Stimulated activated naive CD4-positive, alpha-beta T cell treated with Interleukin-2 at 50 U/mL for 16 hours (primary cell): ENCODE measurements around the gene CENPA.
"Not testable (repeated sequence)": the region's sequence is repeated elsewhere in the genome, so short reads cannot be mapped to it uniquely, and the experiment has no call there.

Experiments used
- DNase-seq: peaks from one replicate; lab custom pipeline; 2025; lab: John Stamatoyannopoulos, UW

CENPA gene

DNA sequence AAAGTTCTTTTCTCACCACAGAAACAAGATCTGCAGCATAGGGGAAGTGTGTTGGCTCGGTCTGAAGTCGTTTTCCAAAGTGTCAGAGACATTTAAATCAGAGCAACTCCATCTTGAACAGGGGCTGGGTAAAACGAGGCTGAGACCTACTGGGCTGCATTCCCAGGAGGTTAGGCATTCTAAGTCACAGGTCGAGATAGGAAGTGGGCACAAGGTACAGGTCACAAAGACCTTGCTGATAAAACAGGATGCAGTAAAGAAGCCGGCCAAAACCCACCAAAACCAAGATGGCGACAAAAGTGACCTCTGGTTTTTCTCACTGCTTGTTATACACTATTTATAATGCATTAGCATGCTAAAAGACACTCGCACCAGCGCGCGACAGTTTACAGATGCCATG lies 24.9 kb upstream of the CENPA start:
- not testable (repeated sequence) for DNase-seq

DNA sequence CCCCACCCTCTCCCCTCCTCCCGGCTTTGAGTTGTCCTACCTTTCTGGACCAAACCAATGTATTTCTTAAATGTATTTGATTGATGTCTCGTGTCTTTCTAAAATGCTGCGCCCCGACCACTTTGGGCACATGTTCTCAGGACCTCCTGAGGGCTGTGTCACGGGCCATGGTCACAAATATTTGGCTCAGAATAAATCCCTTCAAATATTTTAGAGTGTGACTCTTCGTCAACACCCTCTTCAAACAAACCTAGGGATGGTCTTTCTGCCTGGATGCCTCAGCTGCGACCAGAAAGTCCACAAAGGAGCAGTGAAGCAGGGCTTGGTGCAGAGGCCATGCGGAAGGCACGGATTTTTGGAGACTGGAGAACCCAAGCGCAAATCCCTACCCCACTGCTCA lies 22.8 kb upstream of the CENPA start:
- no peak for DNase-seq

DNA sequence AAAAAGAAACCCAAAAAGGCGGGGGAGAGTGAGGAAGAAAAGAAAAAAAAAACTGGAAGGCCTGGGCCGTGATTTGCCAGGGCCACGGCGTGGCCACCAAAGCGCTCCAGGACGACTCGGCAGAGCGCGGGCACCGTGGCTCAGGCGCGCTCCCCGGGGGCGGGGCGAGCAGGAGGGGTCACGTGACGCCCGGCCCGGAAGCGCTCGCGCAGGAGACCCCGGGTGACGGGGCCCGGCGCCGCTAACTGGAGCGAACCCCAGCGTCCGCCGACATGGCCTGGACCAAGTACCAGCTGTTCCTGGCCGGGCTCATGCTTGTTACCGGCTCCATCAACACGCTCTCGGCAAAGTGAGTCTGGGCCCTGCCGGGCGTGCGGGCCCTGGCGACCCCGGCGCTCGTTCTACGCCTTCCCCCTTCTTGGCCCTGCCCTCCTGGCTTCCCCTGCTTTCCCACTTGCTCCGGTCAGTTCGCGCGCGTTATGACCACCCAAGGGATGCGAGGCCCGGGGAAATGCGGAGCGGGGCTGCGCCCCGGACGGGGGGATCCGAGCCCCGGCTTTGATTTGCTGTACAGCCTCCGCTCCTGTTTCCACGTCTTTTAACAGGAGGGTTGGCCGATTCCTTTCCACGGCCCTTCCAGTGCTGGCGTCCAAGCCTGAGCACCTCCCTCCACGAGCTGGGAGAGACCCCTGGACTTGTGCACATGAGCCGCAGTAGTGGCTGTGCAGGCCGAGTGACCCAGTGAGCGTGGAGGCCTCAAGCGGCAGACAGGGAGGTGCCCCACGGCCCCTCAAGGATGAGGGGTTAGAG lies 21.6 kb upstream of the CENPA start, which contains the start of gene SLC35F6:
Gene SLC35F6, plus strand, starts transcription at position 207 of the 810 bp plus-strand sequence. Its CDS starts 66 bp downstream, at position 273.
- peak; percentile 76 for DNase-seq

DNA sequence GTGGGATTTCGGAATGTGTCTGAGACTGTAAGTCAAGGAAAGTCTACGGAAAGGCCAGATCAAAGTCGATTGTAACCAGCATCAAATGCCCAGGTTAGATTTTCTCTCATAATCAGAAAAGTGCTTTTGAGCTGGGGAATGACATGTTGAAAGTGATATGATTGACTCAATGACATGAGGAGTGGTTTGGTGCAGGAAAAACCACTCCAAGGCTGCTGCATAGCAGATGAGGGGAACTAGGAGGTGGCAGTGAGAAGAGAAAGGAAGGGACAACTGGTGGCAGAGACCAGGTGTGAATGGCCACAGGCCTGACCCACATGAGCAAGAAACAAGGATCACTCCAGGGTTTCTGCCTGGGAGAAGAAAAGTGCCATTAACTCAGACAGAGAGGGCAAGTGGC lies 20.9 kb upstream of the CENPA start:
- DNase-seq = no peak

DNA sequence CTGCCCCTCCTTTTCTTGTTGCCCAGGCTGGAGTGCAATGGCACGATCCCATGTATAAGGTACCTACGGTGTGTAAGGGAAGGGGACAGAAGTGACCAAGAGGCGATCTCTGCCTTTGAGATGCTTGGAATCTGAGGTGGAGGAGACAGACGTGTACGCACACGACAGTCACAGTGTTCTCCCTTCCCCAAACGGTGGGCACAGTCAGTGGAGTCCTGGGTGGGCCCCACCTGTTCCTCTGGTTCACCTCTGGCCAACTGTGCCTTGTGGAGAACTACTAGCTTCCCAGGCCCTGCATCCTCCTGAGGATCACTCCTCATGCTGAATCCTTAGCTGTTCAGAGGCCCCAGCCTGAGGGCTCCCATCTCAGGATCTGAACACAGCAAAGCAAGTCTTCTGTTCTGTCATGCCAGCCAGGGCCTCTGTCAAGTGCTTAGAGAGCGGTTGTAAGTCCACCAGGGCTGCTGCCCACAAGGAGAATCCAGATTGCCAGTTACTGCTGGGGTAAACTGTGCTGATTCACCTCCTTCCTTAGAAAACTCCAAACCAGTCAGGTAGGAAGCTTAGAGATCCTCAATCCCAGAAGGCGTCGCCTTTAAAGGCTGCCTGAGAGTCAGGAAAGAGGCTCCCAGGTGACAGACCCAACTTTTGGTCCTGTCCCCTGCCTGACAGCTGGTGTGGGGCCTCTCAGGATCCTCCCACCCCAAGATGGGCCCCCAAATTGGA lies 20.2 kb upstream of the CENPA start:
- DNase-seq = no peak

DNA sequence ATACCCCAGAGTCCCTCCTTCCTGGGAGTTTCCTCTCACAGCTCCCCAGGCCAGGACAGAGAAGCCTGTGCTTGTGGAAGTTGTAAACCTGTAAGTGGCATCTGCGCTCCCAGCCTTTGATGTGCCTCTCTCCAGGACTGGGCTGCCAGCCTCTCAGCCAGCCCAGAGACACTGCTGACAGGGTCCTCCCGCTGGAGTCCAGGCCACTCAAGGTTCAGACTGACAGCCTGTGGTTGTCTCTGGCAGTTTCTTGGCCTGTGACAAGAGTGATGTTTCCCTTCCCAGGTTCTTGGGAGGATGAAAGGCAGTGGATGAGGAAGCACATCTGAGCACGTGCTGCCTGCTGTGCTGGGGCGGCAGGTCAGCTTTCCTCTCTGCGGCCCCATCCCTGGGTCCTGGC lies 18.7 kb upstream of the CENPA start:
- DNase-seq = no peak

GRCh38 chr2:26767894-26768487 lies 17.9 kb upstream of the CENPA start:
- DNase-seq = no peak

DNA sequence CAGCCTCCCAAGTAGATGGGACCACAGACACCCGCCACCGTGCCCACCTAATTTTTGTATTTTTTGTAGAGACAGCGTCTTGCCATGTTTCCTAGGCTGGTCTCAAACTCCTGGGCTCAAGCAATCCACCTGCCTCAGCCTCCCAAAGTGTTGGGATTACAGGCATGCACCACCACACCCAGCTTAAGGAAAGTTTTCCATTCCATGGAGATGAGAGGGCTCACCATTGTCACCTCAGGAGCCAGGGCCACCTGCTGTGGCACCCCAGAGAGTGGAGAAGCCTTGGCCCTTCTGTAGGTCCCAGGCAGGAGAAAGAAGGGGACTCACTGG lies 17.1 kb upstream of the CENPA start:
- DNase-seq = no peak

DNA sequence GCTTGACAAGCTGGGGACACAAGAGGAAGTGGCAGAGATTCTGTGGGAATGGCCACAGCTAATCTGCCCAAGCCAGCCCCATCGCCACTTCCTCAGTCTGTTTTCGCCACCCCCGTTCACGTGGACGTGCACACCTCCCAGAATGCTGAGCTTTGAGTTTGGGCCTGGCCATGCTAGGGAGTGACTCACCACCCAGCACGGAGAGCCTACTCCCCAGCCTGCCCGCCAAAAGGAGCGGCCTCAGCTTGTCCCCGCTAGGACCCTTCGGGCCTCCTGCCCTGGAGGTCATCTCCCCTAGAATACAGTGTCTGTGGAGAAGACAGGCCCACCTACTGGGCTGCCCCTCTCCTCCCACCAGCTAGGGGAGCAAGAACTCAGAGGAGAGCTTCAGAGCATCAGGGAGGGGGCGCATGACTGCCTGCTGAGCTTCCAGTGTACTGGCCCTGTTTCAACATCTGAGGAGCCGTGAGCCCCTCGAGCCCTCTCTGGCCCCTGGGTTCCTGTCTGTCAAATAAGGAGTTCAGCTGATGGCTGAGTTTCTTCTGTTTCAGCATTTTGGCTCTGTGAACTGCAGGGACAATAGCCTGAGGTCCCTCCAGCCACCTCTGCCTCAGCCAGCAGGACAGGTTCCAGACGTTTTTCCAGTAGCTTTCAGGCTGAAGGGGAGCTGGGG lies 16.6 kb upstream of the CENPA start:
- DNase-seq = peak; percentile 22

- no peak for DNase-seq
These were observed 14.8 kb upstream of the CENPA start for GRCh38 chr2:26770986-26771586.

- DNase-seq = no peak
These were observed 13.5 kb upstream of the CENPA start for GRCh38 chr2:26772064-26773001.

- DNase-seq = no peak
These were observed 9.6 kb upstream of the CENPA start for GRCh38 chr2:26776195-26776800.

GRCh38 chr2:26778098-26778497 lies 7.8 kb upstream of the CENPA start:
- no peak for DNase-seq

GRCh38 chr2:26778507-26778906 lies 7.3 kb upstream of the CENPA start:
- no peak for DNase-seq

- no peak for DNase-seq
These were observed 5.6 kb upstream of the CENPA start for GRCh38 chr2:26780203-26780760.

GRCh38 chr2:26782876-26783704 lies 2.8 kb upstream of the CENPA start:
- no peak for DNase-seq

DNA sequence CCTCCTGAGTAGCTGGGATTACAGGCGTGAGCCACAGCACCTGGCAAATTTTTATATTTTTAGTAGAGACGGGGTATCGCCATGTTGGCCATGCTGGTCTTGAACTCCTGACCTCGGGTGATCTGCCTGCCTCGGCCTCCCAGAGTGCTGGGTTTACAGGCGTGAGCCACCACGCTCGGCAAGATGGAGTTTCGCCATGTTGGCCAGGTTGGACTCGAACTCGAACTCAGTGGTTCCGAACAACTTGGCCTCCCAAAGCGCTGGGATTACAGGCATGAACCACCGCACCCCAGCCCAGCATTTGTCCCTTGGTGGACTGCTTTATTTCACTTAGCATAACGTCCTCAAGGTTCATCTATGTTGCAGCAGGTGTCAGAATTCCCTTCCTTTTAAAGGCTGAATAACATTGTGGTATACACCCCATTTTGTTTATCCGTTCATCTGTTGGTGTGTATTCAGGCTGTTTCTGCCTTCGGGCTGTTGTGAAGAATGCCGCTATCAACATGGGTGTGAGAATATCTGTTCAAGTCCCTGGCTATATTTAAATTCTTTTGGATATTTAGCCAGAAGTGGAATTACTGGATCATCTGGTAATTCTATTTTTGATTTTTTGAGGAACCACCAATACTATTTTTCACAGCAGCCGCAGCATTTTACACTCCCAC lies 1.2 kb upstream of the CENPA start:
- DNase-seq = no peak

- no peak for DNase-seq
These were observed 562 bp downstream of the CENPA start for GRCh38 chr2:26786207-26787028.
